WTC11 (cell line): Measurements from ENCODE around the gene DEPDC4. TPM values are rescaled to one million over a fixed set of nuclear protein-coding genes. Genes with fewer than 3 reads are reported as not detected.

Experiments
- ATAC-seq: fragments of 200-7000 bp; cut with Tn5 transposase; 2 replicates; pipeline ENCODE4 v1.10.0; 2021; ENCODE audit warnings: mild to moderate bottlenecking, moderate library complexity
- CTCF ChIA-PET: fragments of 300-600 bp; sonication (Branson Sonifier 250); formaldehyde crosslinking; loops from one replicate; lab custom pipeline; 2021; ENCODE audit warnings: antibody characterized with exemption; lab: Charles Lee
- POLR2A ChIA-PET: fragments of 350-600 bp; sonication (Branson Sonifier 250); formaldehyde crosslinking; loops from one replicate; lab custom pipeline; 2021; ENCODE audit warnings: antibody characterized with exemption; lab: Charles Lee
- DNase-seq: peaks from one replicate; pipeline ENCODE4 v3.0.0; 2021; ENCODE audit warnings: low spot score
- H3K27ac Mint-ChIP-seq: 2 replicates; pipeline ENCODE4 v1.8.0; 2021; ENCODE audit warnings: mixed read lengths
- H3K27me3 Mint-ChIP-seq: 2 replicates; pipeline ENCODE4 v1.8.0; 2021; ENCODE audit warnings: low read depth, mild to moderate bottlenecking, moderate library complexity, mixed read lengths
- H3K36me3 Mint-ChIP-seq: 2 replicates; pipeline ENCODE4 v1.8.0; 2021; ENCODE audit warnings: mixed read lengths
- H3K4me1 Mint-ChIP-seq: 2 replicates; pipeline ENCODE4 v1.8.0; 2022; ENCODE audit warnings: mixed read lengths
- H3K4me3 Mint-ChIP-seq: 2 replicates; pipeline ENCODE4 v1.8.0; 2021; ENCODE audit warnings: mild to moderate bottlenecking, moderate library complexity, mixed read lengths
- H3K9me3 Mint-ChIP-seq: 2 replicates; pipeline ENCODE4 v1.8.0; 2021; ENCODE audit warnings: mixed read lengths
- ATF2 ChIP-seq: sonication (generic); formaldehyde crosslinking; IDR thresholded peaks from 2 replicates; pipeline ENCODE4 v1.8.1; 2022; ENCODE audit warnings: low read depth, missing genetic modification reagents, borderline replicate concordance
- ATF6 ChIP-seq: sonication (generic); formaldehyde crosslinking; IDR thresholded peaks from 2 replicates; pipeline ENCODE4 v1.8.1; 2023; ENCODE audit warnings: mild to moderate bottlenecking, missing genetic modification reagents
- ELF4 ChIP-seq: sonication (generic); formaldehyde crosslinking; IDR thresholded peaks from 2 replicates; pipeline ENCODE4 v1.8.1; 2022; ENCODE audit warnings: low read depth, mild to moderate bottlenecking, moderate library complexity, missing genetic modification reagents
- ERG ChIP-seq: fragments of 250-450 bp; sonication (Bioruptor Pico); IDR thresholded peaks from 2 replicates; pipeline ENCODE4 v1.8.0; 2021; ENCODE audit warnings: mild to moderate bottlenecking
- IRF1 ChIP-seq: sonication (generic); formaldehyde crosslinking; IDR thresholded peaks from 2 replicates; pipeline ENCODE4 v1.8.0; 2023; ENCODE audit warnings: missing genetic modification reagents
- IRF2 ChIP-seq: sonication (generic); formaldehyde crosslinking; IDR thresholded peaks from 2 replicates; pipeline ENCODE4 v1.8.0; 2022; ENCODE audit warnings: low read depth, missing genetic modification reagents, borderline replicate concordance
- JAZF1 ChIP-seq: fragments of 250-450 bp; sonication (Bioruptor Pico); IDR thresholded peaks from 2 replicates; pipeline ENCODE4 v1.9.0; 2021; ENCODE audit warnings: moderate library complexity, mild to moderate bottlenecking, inconsistent platforms
- NR1H2 ChIP-seq: sonication (generic); formaldehyde crosslinking; IDR thresholded peaks from 2 replicates; pipeline ENCODE4 v1.9.0; 2021; ENCODE audit warnings: mild to moderate bottlenecking, moderate library complexity, missing genetic modification reagents
- NR3C1 ChIP-seq: sonication (generic); formaldehyde crosslinking; conservative IDR thresholded peaks from 2 replicates; pipeline ENCODE4 v1.8.1; 2023; ENCODE audit warnings: low read depth, mild to moderate bottlenecking, missing genetic modification reagents
- SMAD3 ChIP-seq: sonication (generic); formaldehyde crosslinking; IDR thresholded peaks from 2 replicates; pipeline ENCODE4 v1.8.0; 2022; ENCODE audit warnings: missing genetic modification reagents, mild to moderate bottlenecking, borderline replicate concordance
- SOX15 ChIP-seq: fragments of 250-450 bp; sonication (Bioruptor Pico); IDR thresholded peaks from 2 replicates; pipeline ENCODE4 v1.9.0; 2021; ENCODE audit warnings: mild to moderate bottlenecking
- ZNF121 ChIP-seq: sonication (generic); formaldehyde crosslinking; IDR thresholded peaks from 2 replicates; pipeline ENCODE4 v1.8.0; 2023; ENCODE audit warnings: missing genetic modification reagents
- total RNA-seq: library from RNA; stranded (reverse); gene quantifications from 3 replicates; pipeline ENCODE4 v1.2.3, GENCODE V29; 2021
- TF ChIP-seq, protein P1 (sequence below): fragments of 200-600 bp; IDR thresholded peaks from 2 replicates; pipeline ENCODE4 v1.8.0; 2022; ENCODE audit warnings: antibody characterized with exemption
- TF ChIP-seq, protein P2 (sequence below): fragments of 250-450 bp; sonication (Bioruptor Pico); IDR thresholded peaks from 2 replicates; pipeline ENCODE4 v1.9.0; 2021; ENCODE audit warnings: mild to moderate bottlenecking
- TF ChIP-seq, protein P3 (sequence below): sonication (generic); formaldehyde crosslinking; IDR thresholded peaks from 2 replicates; pipeline ENCODE4 v1.8.0; 2022; ENCODE audit warnings: mild to moderate bottlenecking, missing genetic modification reagents
- TF ChIP-seq, protein P4 (sequence below): fragments of 250-450 bp; sonication (Bioruptor Pico); IDR thresholded peaks from 2 replicates; pipeline ENCODE4 v1.9.0; 2021; ENCODE audit warnings: mild to moderate bottlenecking, borderline replicate concordance
- TF ChIP-seq, protein P5 (sequence below): sonication (generic); formaldehyde crosslinking; IDR thresholded peaks from 2 replicates; pipeline ENCODE4 v1.8.0; 2022; ENCODE audit warnings: mild to moderate bottlenecking, missing genetic modification reagents
- TF ChIP-seq, protein P6 (sequence below): sonication (generic); formaldehyde crosslinking; IDR thresholded peaks from 2 replicates; pipeline ENCODE4 v1.8.1; 2022; ENCODE audit warnings: mild to moderate bottlenecking, missing genetic modification reagents, moderate library complexity, borderline replicate concordance

The DEPDC4 gene
- total RNA-seq, 1 experiment from 2014 or later, result 5.5 TPM

DNA sequence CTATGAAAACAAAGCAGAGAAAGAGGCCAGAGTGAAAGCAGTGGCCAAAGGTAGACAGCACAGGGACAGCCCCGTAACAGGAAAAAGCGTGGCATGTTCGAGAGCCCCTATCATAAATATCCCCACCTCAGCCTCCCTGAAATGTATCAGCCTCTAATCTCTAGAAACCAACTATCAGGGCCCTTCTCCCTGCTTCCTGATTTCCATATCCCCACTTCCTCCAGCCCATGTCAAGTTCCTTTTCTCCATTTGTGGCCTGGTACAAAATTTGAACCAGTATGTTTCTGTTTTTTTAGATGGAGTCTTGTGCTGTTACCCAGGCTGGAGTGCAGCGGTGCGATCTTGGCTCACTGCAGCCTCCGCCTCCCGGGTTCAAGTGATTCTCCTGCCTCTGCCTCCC is 16.9 kb downstream of the DEPDC4 start (continued):
- no peak for TF ChIP-seq ATF6 (CRISPR knock-in tag)
- TF ChIP-seq, protein P1, sequence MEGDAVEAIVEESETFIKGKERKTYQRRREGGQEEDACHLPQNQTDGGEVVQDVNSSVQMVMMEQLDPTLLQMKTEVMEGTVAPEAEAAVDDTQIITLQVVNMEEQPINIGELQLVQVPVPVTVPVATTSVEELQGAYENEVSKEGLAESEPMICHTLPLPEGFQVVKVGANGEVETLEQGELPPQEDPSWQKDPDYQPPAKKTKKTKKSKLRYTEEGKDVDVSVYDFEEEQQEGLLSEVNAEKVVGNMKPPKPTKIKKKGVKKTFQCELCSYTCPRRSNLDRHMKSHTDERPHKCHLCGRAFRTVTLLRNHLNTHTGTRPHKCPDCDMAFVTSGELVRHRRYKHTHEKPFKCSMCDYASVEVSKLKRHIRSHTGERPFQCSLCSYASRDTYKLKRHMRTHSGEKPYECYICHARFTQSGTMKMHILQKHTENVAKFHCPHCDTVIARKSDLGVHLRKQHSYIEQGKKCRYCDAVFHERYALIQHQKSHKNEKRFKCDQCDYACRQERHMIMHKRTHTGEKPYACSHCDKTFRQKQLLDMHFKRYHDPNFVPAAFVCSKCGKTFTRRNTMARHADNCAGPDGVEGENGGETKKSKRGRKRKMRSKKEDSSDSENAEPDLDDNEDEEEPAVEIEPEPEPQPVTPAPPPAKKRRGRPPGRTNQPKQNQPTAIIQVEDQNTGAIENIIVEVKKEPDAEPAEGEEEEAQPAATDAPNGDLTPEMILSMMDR, result no peak
- TF ChIP-seq JAZF1 (CRISPR knock-in tag), result no peak
- TF ChIP-seq SMAD3 (CRISPR knock-in tag), result no peak
- TF ChIP-seq ELF4 (CRISPR knock-in tag), result no peak
- TF ChIP-seq, protein P2, sequence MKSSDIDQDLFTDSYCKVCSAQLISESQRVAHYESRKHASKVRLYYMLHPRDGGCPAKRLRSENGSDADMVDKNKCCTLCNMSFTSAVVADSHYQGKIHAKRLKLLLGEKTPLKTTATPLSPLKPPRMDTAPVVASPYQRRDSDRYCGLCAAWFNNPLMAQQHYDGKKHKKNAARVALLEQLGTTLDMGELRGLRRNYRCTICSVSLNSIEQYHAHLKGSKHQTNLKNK (CRISPR knock-in tag), result no peak

- Mint-ChIP-seq H3K27me3 (no peaks in the 10 kb centered on the region), H3K27ac (no peak overlapping the region), H3K4me3 (no peak overlapping the region), H3K4me1 (no peaks in the 10 kb centered on the region), H3K9me3 (no peaks in the 10 kb centered on the region), H3K36me3 (no peaks in the 10 kb centered on the region; the same call in 1 of the 2 replicates)
- CTCF ChIA-PET, result no interaction called here
- POLR2A ChIA-PET, result no interaction called here
- TF ChIP-seq, protein P3, sequence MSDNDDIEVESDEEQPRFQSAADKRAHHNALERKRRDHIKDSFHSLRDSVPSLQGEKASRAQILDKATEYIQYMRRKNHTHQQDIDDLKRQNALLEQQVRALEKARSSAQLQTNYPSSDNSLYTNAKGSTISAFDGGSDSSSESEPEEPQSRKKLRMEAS, result no peak
- TF ChIP-seq, protein P4, sequence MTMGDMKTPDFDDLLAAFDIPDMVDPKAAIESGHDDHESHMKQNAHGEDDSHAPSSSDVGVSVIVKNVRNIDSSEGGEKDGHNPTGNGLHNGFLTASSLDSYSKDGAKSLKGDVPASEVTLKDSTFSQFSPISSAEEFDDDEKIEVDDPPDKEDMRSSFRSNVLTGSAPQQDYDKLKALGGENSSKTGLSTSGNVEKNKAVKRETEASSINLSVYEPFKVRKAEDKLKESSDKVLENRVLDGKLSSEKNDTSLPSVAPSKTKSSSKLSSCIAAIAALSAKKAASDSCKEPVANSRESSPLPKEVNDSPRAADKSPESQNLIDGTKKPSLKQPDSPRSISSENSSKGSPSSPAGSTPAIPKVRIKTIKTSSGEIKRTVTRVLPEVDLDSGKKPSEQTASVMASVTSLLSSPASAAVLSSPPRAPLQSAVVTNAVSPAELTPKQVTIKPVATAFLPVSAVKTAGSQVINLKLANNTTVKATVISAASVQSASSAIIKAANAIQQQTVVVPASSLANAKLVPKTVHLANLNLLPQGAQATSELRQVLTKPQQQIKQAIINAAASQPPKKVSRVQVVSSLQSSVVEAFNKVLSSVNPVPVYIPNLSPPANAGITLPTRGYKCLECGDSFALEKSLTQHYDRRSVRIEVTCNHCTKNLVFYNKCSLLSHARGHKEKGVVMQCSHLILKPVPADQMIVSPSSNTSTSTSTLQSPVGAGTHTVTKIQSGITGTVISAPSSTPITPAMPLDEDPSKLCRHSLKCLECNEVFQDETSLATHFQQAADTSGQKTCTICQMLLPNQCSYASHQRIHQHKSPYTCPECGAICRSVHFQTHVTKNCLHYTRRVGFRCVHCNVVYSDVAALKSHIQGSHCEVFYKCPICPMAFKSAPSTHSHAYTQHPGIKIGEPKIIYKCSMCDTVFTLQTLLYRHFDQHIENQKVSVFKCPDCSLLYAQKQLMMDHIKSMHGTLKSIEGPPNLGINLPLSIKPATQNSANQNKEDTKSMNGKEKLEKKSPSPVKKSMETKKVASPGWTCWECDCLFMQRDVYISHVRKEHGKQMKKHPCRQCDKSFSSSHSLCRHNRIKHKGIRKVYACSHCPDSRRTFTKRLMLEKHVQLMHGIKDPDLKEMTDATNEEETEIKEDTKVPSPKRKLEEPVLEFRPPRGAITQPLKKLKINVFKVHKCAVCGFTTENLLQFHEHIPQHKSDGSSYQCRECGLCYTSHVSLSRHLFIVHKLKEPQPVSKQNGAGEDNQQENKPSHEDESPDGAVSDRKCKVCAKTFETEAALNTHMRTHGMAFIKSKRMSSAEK (CRISPR knock-in tag), result no peak
- TF ChIP-seq NR3C1 (CRISPR knock-in tag), result no peak
- TF ChIP-seq ATF6 (CRISPR knock-in tag), result no peak
- no peak for TF ChIP-seq IRF2 (CRISPR knock-in tag)
- no peak for TF ChIP-seq IRF1 (CRISPR knock-in tag)
- TF ChIP-seq ZNF121 (CRISPR knock-in tag), result no peak
- TF ChIP-seq, protein P5, sequence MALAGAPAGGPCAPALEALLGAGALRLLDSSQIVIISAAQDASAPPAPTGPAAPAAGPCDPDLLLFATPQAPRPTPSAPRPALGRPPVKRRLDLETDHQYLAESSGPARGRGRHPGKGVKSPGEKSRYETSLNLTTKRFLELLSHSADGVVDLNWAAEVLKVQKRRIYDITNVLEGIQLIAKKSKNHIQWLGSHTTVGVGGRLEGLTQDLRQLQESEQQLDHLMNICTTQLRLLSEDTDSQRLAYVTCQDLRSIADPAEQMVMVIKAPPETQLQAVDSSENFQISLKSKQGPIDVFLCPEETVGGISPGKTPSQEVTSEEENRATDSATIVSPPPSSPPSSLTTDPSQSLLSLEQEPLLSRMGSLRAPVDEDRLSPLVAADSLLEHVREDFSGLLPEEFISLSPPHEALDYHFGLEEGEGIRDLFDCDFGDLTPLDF (CRISPR knock-in tag), result no peak
- TF ChIP-seq SOX15 (CRISPR knock-in tag), result no peak
- no peak for TF ChIP-seq ERG (CRISPR knock-in tag)
- no peak for TF ChIP-seq NR1H2 (CRISPR knock-in tag)
- TF ChIP-seq, protein P6, sequence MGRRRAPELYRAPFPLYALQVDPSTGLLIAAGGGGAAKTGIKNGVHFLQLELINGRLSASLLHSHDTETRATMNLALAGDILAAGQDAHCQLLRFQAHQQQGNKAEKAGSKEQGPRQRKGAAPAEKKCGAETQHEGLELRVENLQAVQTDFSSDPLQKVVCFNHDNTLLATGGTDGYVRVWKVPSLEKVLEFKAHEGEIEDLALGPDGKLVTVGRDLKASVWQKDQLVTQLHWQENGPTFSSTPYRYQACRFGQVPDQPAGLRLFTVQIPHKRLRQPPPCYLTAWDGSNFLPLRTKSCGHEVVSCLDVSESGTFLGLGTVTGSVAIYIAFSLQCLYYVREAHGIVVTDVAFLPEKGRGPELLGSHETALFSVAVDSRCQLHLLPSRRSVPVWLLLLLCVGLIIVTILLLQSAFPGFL (CRISPR knock-in tag), result no peak
- TF ChIP-seq ATF2 (CRISPR knock-in tag), result no peak
- DNase-seq, result no peak
- no peak for ATAC-seq
Measured at GRCh38 chr12:100248886-100249285, 18.0 kb downstream of the DEPDC4 start.
